PC-3 (cell line): ENCODE measurements around the gene IFNG. TPM values are rescaled to one million over a fixed set of nuclear protein-coding genes. Genes with fewer than 3 reads are reported as not detected.

Experiments
- ATAC-seq: fragments of 200-7000 bp; cut with Tn5 transposase; 2 replicates; pipeline ENCODE4 v1.9.1; 2020; ENCODE audit warnings: mild to moderate bottlenecking, moderate library complexity
- BruUV-seq: library from RNA; stranded (reverse); fragments of 400-500 nt; replicated peaks from 2 replicates; lab custom pipeline; 2021; lab: Mats Ljungman, UMichigan
- CTCF ChIA-PET: fragments of 300-600 bp; sonication (Branson Sonifier 250); formaldehyde crosslinking; loops from one replicate; lab custom pipeline; 2022; ENCODE audit warnings: antibody characterized with exemption; lab: Charles Lee
- POLR2A ChIA-PET: fragments of 300-600 bp; sonication (Branson Sonifier 250); formaldehyde crosslinking; loops from one replicate; lab custom pipeline; 2022; ENCODE audit warnings: antibody characterized with exemption; ENCODE audit not compliant: unreplicated experiment; lab: Charles Lee
- DNase-seq: peaks from one replicate; pipeline ENCODE4 v3.0.0-alpha.2; 2015
- H2AFZ ChIP-seq: fragments of 300-600 bp; sonication (generic); 2 replicates; pipeline ENCODE4 v1.6.0; 2016; ENCODE audit warnings: antibody characterized with exemption, low read length
- H3F3A ChIP-seq: fragments of 300-600 bp; sonication (generic); one replicate; pipeline ENCODE4 v1.6.0; 2017; ENCODE audit warnings: antibody characterized with exemption, low read length, control low read depth, mild to moderate bottlenecking; ENCODE audit not compliant: unreplicated experiment
- H3K27ac ChIP-seq: fragments of 300-600 bp; sonication (generic); 2 replicates; pipeline ENCODE4 v1.5.1; 2016; ENCODE audit warnings: mild to moderate bottlenecking, low read length
- H3K27me3 ChIP-seq: fragments of 300-600 bp; sonication (generic); 2 replicates; pipeline ENCODE4 v1.6.1; 2016; ENCODE audit warnings: low read length, mixed read lengths
- H3K36me3 ChIP-seq: fragments of 300-600 bp; sonication (generic); 2 replicates; pipeline ENCODE4 v1.6.1; 2016; ENCODE audit warnings: low read depth, mixed run types, low read length, mixed read lengths
- H3K4me1 ChIP-seq: fragments of 300-600 bp; sonication (generic); 2 replicates; pipeline ENCODE4 v1.5.1; 2016; ENCODE audit warnings: low read length; ENCODE audit not compliant: insufficient read depth
- H3K4me2 ChIP-seq: fragments of 300-600 bp; sonication (generic); 2 replicates; pipeline ENCODE4 v1.6.0; 2016; ENCODE audit warnings: low read length
- H3K4me3 ChIP-seq: fragments of 300-600 bp; sonication (generic); 2 replicates; pipeline ENCODE4 v1.5.1; 2016; ENCODE audit warnings: mild to moderate bottlenecking, low read length, mixed read lengths
- H3K79me2 ChIP-seq: fragments of 300-600 bp; sonication (generic); 2 replicates; pipeline ENCODE4 v1.6.1; 2017; ENCODE audit warnings: low read length, mixed read lengths
- H3K9ac ChIP-seq: fragments of 300-600 bp; sonication (generic); 2 replicates; pipeline ENCODE4 v1.6.0; 2016; ENCODE audit warnings: mild to moderate bottlenecking, low read length
- H3K9me2 ChIP-seq: fragments of 300-600 bp; sonication (generic); replicated peaks from 2 replicates; pipeline ENCODE4 v1.6.1; 2016; ENCODE audit warnings: mixed run types, low read length, mixed read lengths
- H3K9me3 ChIP-seq: fragments of 300-600 bp; sonication (generic); 2 replicates; pipeline ENCODE4 v1.6.1; 2016; ENCODE audit warnings: low read length, mixed read lengths
- H4K20me1 ChIP-seq: fragments of 300-600 bp; sonication (generic); 2 replicates; pipeline ENCODE4 v1.6.1; 2016; ENCODE audit warnings: low read length, mixed read lengths
- CTCF ChIP-seq: fragments of 300-600 bp; sonication (generic); conservative IDR thresholded peaks from 2 replicates; pipeline ENCODE4 v1.5.1; 2017; ENCODE audit warnings: antibody characterized with exemption, low read depth, mild to moderate bottlenecking, low read length
- EZH2 ChIP-seq: fragments of 300-600 bp; sonication (generic); IDR thresholded peaks from one replicate; pipeline ENCODE4 v1.6.1; 2017; ENCODE audit warnings: antibody characterized with exemption, mild to moderate bottlenecking, low read length; ENCODE audit not compliant: unreplicated experiment
- EZH2phosphoT487 ChIP-seq: fragments of 300-600 bp; sonication (generic); IDR thresholded peaks from 2 replicates; pipeline ENCODE4 v1.6.1; 2018; ENCODE audit warnings: mild to moderate bottlenecking, antibody characterized with exemption, low read length, borderline replicate concordance
- intact Hi-C: fragments of 100-400 bp; cut with micrococcal nuclease; formaldehyde crosslinking; loops from 2 replicates; pipeline ENCODE4 v1.9.0; 2023
- total RNA-seq: library from RNA; depleted of rRNA; stranded (reverse); fragments of >200 nt; gene quantifications from 2 replicates; pipeline ENCODE4 v1.2.3, GENCODE V29; 2014

Gene IFNG
- total RNA-seq, 1 experiment from 2014 or later, result not detected

GRCh38 chr12:68199127-68199526, 39.6 kb upstream of the IFNG start:
- POLR2A ChIA-PET, result no interaction called here
- Histone ChIP-seq H4K20me1 (no peaks in the 10 kb centered on the region), H3K4me3 (no peak overlapping the region), H2AFZ (no peak overlapping the region), H3K27ac (no peak overlapping the region), H3K36me3 (no peaks in the 10 kb centered on the region), H3K27me3 (peaks cover 61% of the 10 kb centered on the region), H3F3A (no peaks in the 10 kb centered on the region), H3K4me2 (no peak overlapping the region), H3K9ac (no peak overlapping the region), H3K9me2 (no peaks in the 10 kb centered on the region), H3K79me2 (no peaks in the 10 kb centered on the region), H3K9me3 (no peaks in the 10 kb centered on the region), H3K4me1 (no peaks in the 10 kb centered on the region)
- CTCF ChIA-PET, result no interaction called here
- ATAC-seq (no peak), DNase-seq (no peak)
- TF ChIP-seq CTCF (no peak), EZH2phosphoT487 (no peak), EZH2 (no peak)
- intact Hi-C loops, result no loop called here
- no TSS peak for BruUV-seq

GRCh38 chr12:68198507-68199086, 39.1 kb upstream of the IFNG start:
- Histone ChIP-seq H3K4me3 (no peak overlapping the region), H3K9ac (no peak overlapping the region), H3K4me1 (no peaks in the 10 kb centered on the region), H3K79me2 (no peaks in the 10 kb centered on the region), H3F3A (no peaks in the 10 kb centered on the region), H3K27ac (no peak overlapping the region), H3K9me3 (no peaks in the 10 kb centered on the region), H2AFZ (no peak overlapping the region), H3K36me3 (no peaks in the 10 kb centered on the region), H4K20me1 (no peaks in the 10 kb centered on the region), H3K4me2 (no peak overlapping the region), H3K9me2 (no peaks in the 10 kb centered on the region), H3K27me3 (peaks cover 56% of the 10 kb centered on the region)
- no peak for TF ChIP-seq EZH2phosphoT487
- TF ChIP-seq CTCF, result no peak
- TF ChIP-seq EZH2, result no peak
- BruUV-seq, result no TSS peak
- ChIA-PET CTCF (no interaction called here), POLR2A (no interaction called here)
- intact Hi-C loops, result no loop called here
- DNase-seq (no peak), ATAC-seq (no peak)

GRCh38 chr12:68190301-68190700, 30.8 kb upstream of the IFNG start:
- Histone ChIP-seq H3K9me2 (no peaks in the 10 kb centered on the region), H3K79me2 (no peaks in the 10 kb centered on the region)
- intact Hi-C loops, result no loop called here

More at GRCh38 chr12:68190301-68190700, 30.8 kb upstream of the IFNG start:
- Histone ChIP-seq H3K36me3 (no peaks in the 10 kb centered on the region), H3K4me2 (no peak overlapping the region), H3K4me1 (no peaks in the 10 kb centered on the region), H2AFZ (no peak overlapping the region), H3K4me3 (no peak overlapping the region), H3F3A (no peaks in the 10 kb centered on the region), H3K27ac (no peak overlapping the region), H3K9me3 (no peaks in the 10 kb centered on the region), H3K9ac (no peak overlapping the region), H3K27me3 (peaks cover 55% of the 10 kb centered on the region), H4K20me1 (no peaks in the 10 kb centered on the region)
- DNase-seq (no peak), ATAC-seq (no peak)
- TF ChIP-seq EZH2phosphoT487, result no peak
- TF ChIP-seq CTCF, result no peak
- CTCF ChIA-PET, result no interaction called here
- BruUV-seq, result no TSS peak
- POLR2A ChIA-PET, result no interaction called here
